GM20431 (cell line): ENCODE data around the gene TNFRSF13B.

Source experiments
- in situ Hi-C: fragments of 300-500 bp; cut with MseI, MboI; formaldehyde crosslinking; loops from one replicate; pipeline ENCODE4 v1.15.0; 2020; ENCODE audit warnings: low sequenced_read_pairs; ENCODE audit not compliant: unreplicated experiment

Gene TNFRSF13B

GRCh38 chr17:16941072-16942036, 30.6 kb downstream of the TNFRSF13B start:
- in situ Hi-C loops: no loop called here

- in situ Hi-C loops: no loop called here
These were observed 31.6 kb downstream of the TNFRSF13B start for GRCh38 chr17:16940116-16940881.

- in situ Hi-C loops: no loop called here
These were observed 32.3 kb downstream of the TNFRSF13B start for GRCh38 chr17:16939606-16940115.

GRCh38 chr17:16939208-16939576, 32.7 kb downstream of the TNFRSF13B start:
- in situ Hi-C loops: no loop called here

GRCh38 chr17:16938496-16939207, 33.3 kb downstream of the TNFRSF13B start:
- in situ Hi-C loops: no loop called here

- in situ Hi-C loops: no loop called here
These were observed 33.9 kb downstream of the TNFRSF13B start for GRCh38 chr17:16938031-16938430.

- in situ Hi-C loops: no loop called here
These were observed 34.5 kb downstream of the TNFRSF13B start for GRCh38 chr17:16937431-16937830.

GRCh38 chr17:16936536-16937310, 35.2 kb downstream of the TNFRSF13B start:
- in situ Hi-C loops: no loop called here

GRCh38 chr17:16935786-16936185, 36.1 kb downstream of the TNFRSF13B start:
- in situ Hi-C loops: no loop called here

GRCh38 chr17:16935241-16935663, 36.7 kb downstream of the TNFRSF13B start:
- in situ Hi-C loops: no loop called here

GRCh38 chr17:16934836-16935235, 37.1 kb downstream of the TNFRSF13B start:
- in situ Hi-C loops: no loop called here

GRCh38 chr17:16934133-16934795, 37.7 kb downstream of the TNFRSF13B start:
- in situ Hi-C loops: no loop called here

GRCh38 chr17:16933317-16934132, 38.4 kb downstream of the TNFRSF13B start:
- in situ Hi-C loops: no loop called here

- in situ Hi-C loops: no loop called here
These were observed 39.3 kb downstream of the TNFRSF13B start for GRCh38 chr17:16932611-16933010.

GRCh38 chr17:16932156-16932555, 39.8 kb downstream of the TNFRSF13B start:
- in situ Hi-C loops: no loop called here

- in situ Hi-C loops: no loop called here
These were observed 40.4 kb downstream of the TNFRSF13B start for GRCh38 chr17:16931318-16932060.

GRCh38 chr17:16930571-16931317, 41.2 kb downstream of the TNFRSF13B start:
- in situ Hi-C loops: no loop called here
